ENCODE data around the gene MCF2L. TPM values are rescaled to one million over a fixed set of nuclear protein-coding genes. Genes with fewer than 3 reads are reported as not detected.

MCF2L gene
- polyA plus RNA-seq, 1 donor from 2014 or later: 88.0 TPM

- Histone ChIP-seq H3K9me3 (ENCODE audit: low read length) (peaks cover 7% of the 10 kb centered on the region), H3K4me2 (ENCODE audit: low read length) (no peak overlapping the region), H2AFZ (ENCODE audit: low read depth, low read length) (no peak overlapping the region), H3K79me2 (replicated peaks; ENCODE audit: insufficient read depth, low read length) (peaks cover 3% of the 10 kb centered on the region), H3K9me2 (ENCODE audit: insufficient read depth, low read length) (no peaks in the 10 kb centered on the region), H3F3A (ENCODE audit: insufficient read depth, low read length, poor library complexity, severe bottlenecking) (no peaks in the 10 kb centered on the region), H3K27ac (ENCODE audit: low read length) (no peak overlapping the region), H3K9ac (ENCODE audit: low read length) (no peak overlapping the region), H3K36me3 (ENCODE audit: insufficient read depth, low read length) (no peaks in the 10 kb centered on the region), H3K27me3 (ENCODE audit: insufficient read depth, low read depth, low read length) (no peaks in the 10 kb centered on the region), H4K20me1 (ENCODE audit: insufficient read depth) (no peaks in the 10 kb centered on the region), H3K4me3 (ENCODE audit: low read length) (no peak overlapping the region)
- TF ChIP-seq RAD21 (conservative IDR thresholded peaks at IDR 0.05) (no peak), EZH2 (IDR thresholded peaks at IDR 0.05; ENCODE audit: borderline replicate concordance, insufficient read depth, low read length, poor library complexity, severe bottlenecking) (no peak)
Measured at GRCh38 chr13:113013303-113013702, 44.3 kb downstream of the MCF2L start.

GRCh38 chr13:113013878-113014751 is 45.1 kb downstream of the MCF2L start:
- no peaks in the 10 kb centered on the region for H3K36me3 ChIP-seq (ENCODE audit: insufficient read depth, low read length)
- H2AFZ ChIP-seq (ENCODE audit: low read depth, low read length): no peak overlapping the region
- no peaks in the 10 kb centered on the region for H3K9me2 ChIP-seq (ENCODE audit: insufficient read depth, low read length)
- TF ChIP-seq RAD21 (conservative IDR thresholded peaks at IDR 0.05) (no peak), MXI1 (conservative IDR thresholded peaks at IDR 0.05; ENCODE audit: poor library complexity, severe bottlenecking) (no peak)
- no peaks in the 10 kb centered on the region for H3K27me3 ChIP-seq (ENCODE audit: insufficient read depth, low read depth, low read length)
- peaks cover 3% of the 10 kb centered on the region for H3K9me3 ChIP-seq (ENCODE audit: low read length)
- no peak overlapping the region for H3K4me3 ChIP-seq (ENCODE audit: low read length)
- no peak overlapping the region for H3K27ac ChIP-seq (ENCODE audit: low read length)
- H3K79me2 ChIP-seq (replicated peaks; ENCODE audit: insufficient read depth, low read length): peaks cover 3% of the 10 kb centered on the region
- no peaks in the 10 kb centered on the region for H4K20me1 ChIP-seq (ENCODE audit: insufficient read depth)
- no peak overlapping the region for H3K4me2 ChIP-seq (ENCODE audit: low read length)
- no peaks in the 10 kb centered on the region for H3F3A ChIP-seq (ENCODE audit: insufficient read depth, low read length, poor library complexity, severe bottlenecking)
- no peak overlapping the region for H3K9ac ChIP-seq (ENCODE audit: low read length)

- Histone ChIP-seq H3K9me2 (ENCODE audit: insufficient read depth, low read length) (no peaks in the 10 kb centered on the region), H3K36me3 (ENCODE audit: insufficient read depth, low read length) (peaks cover under 1% of the 10 kb centered on the region), H3K9ac (ENCODE audit: low read length) (no peak overlapping the region), H3K9me3 (ENCODE audit: low read length) (no peaks in the 10 kb centered on the region), H3K79me2 (replicated peaks; ENCODE audit: insufficient read depth, low read length) (peaks cover 3% of the 10 kb centered on the region), H3K4me3 (ENCODE audit: low read length) (no peak overlapping the region), H3F3A (ENCODE audit: insufficient read depth, low read length, poor library complexity, severe bottlenecking) (no peaks in the 10 kb centered on the region), H2AFZ (ENCODE audit: low read depth, low read length) (no peak overlapping the region), H4K20me1 (ENCODE audit: insufficient read depth) (no peaks in the 10 kb centered on the region), H3K4me2 (ENCODE audit: low read length) (no peak overlapping the region), H3K27ac (ENCODE audit: low read length) (no peak overlapping the region), H3K27me3 (ENCODE audit: insufficient read depth, low read depth, low read length) (no peaks in the 10 kb centered on the region)
- TF ChIP-seq EP300 (conservative IDR thresholded peaks at IDR 0.05; ENCODE audit: poor library complexity, severe bottlenecking): no peak
- TF ChIP-seq EZH2 (IDR thresholded peaks at IDR 0.05; ENCODE audit: borderline replicate concordance, insufficient read depth, low read length, poor library complexity, severe bottlenecking): no peak
- TF ChIP-seq TAF1 (IDR thresholded peaks at IDR 0.05; ENCODE audit: low read depth): no peak
- no peak for TF ChIP-seq REST (IDR thresholded peaks at IDR 0.05; ENCODE audit: borderline replicate concordance)
- TF ChIP-seq POLR2AphosphoS5 (IDR thresholded peaks at IDR 0.05): no peak
Measured at GRCh38 chr13:113014752-113015745, 46.0 kb downstream of the MCF2L start.

Measured in neural cell (in vitro differentiated cells).